ENCODE measurements around the gene HIP1. TPM values are rescaled to one million over a fixed set of nuclear protein-coding genes. Genes with fewer than 3 reads are reported as not detected.

The HIP1 gene
- polyA plus RNA-seq, 1 of the 3 experiments (the other 2 are of a cell fraction): 11.3 TPM

GRCh38 chr7:75735581-75736350, 3.0 kb downstream of the HIP1 start:
- no peak for DNase-seq
- H3K27ac ChIP-seq (ENCODE audit: low read depth in 2 of 2, low read length in 1 of 2): no peak overlapping the region
- no peak overlapping the region for H3K4me3 ChIP-seq (ENCODE audit: low read depth in 2 of 2, low read length in 1 of 2)
- TF ChIP-seq MEF2A (IDR thresholded peaks at IDR 0.05; ENCODE audit: borderline replicate concordance, low read depth): no peak
- TF ChIP-seq EZH2phosphoT487 (IDR thresholded peaks at IDR 0.05; ENCODE audit: borderline replicate concordance, low read depth): no peak
- peaks cover 31% of the 10 kb centered on the region for H3F3A ChIP-seq (replicated peaks; ENCODE audit: insufficient read depth)
- H3K36me3 ChIP-seq (replicated peaks in 1 of 2; ENCODE audit: control insufficient read depth in 1 of 2, insufficient read depth in 2 of 2, low read length in 1 of 2): no peaks in the 10 kb centered on the region
- CTCF ChIA-PET: interaction anchor here (0.6 kb wide), 1 partner anchor 1027 kb away, joined by 4 read pairs; no protein-coding TSS in a partner anchor
- H3K9me2 ChIP-seq: no peaks in the 10 kb centered on the region
- peaks cover 5 to 9% of the 10 kb centered on the region in 2 experiments; a peak in 1 of 4 replicates for H3K4me1 ChIP-seq (ENCODE audit: control insufficient read depth in 1 of 2, insufficient read depth in 2 of 2, low read depth in 1 of 2, low read length in 1 of 2)
- POLR2A ChIA-PET: no interaction called here
- H2AFZ ChIP-seq (ENCODE audit: low read depth): no peak overlapping the region
- no peaks in the 10 kb centered on the region for H3K27me3 ChIP-seq (ENCODE audit: insufficient read depth)
- 94% methylated on average over 9 of the region's 9 CpGs for WGBS (ENCODE audit: low lambda C conversion rate)
- no peak overlapping the region for H3K9ac ChIP-seq
- no peaks in the 10 kb centered on the region for H3K9me3 ChIP-seq
- no peaks in the 10 kb centered on the region for H4K20me1 ChIP-seq (ENCODE audit: insufficient read depth)
- H3K4me2 ChIP-seq: no peak overlapping the region
- H3K79me2 ChIP-seq (ENCODE audit: insufficient read depth): no peaks in the 10 kb centered on the region

DNA sequence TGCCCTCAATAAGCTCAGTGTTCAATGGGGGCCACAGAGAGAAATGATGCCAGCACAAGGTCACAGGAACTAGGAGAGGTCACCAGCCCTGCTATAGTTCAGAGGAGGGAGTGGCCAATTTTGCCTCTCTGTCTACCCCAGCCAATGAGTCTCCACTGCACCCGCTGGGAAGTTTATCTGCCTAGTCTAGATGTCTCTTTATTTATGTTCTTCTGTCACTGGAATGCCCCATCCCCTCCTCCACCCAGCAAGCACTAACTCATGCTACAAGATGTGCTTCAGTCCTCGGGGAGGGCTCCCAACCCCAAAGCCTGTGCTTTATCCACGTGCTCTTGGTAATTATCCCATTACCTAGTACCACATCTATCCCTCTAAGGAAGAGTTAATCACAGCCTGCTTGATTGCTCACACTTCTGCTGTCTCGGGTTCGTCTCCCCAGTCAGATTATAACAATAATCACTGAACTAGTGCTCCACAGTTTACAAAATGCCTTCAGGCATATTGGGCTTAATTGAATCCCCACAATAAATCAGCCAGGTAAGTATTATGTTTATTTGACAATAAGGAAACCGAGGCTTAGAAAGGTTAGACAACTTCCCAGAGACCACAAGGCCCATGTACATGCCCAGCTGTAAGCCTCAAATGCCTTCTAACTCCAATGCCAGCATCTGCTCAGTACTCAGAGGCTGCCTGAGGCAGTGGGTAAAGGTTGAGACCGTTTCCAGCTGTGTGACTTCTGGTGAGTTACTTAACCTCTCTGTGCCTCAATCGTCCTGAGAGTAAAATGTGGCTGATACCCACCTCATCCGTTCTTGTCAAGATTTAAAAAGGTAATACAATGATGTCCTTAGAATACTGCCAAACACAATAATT, 3.9 kb downstream of the HIP1 start:
- 80% methylated on average over 9 of the region's 9 CpGs for WGBS (ENCODE audit: low lambda C conversion rate)
- ChIA-PET CTCF (interaction anchor here (0.6 to 0.9 kb wide), 2 partner anchors 28 to 1026 kb away, joined by 3 to 4 read pairs; no protein-coding TSS in a partner anchor), POLR2A (no interaction called here)
- no peaks in the 10 kb centered on the region for H3K9me2 ChIP-seq
- peaks cover 5 to 9% of the 10 kb centered on the region in 2 experiments; a peak in 1 of 4 replicates for H3K4me1 ChIP-seq (ENCODE audit: control insufficient read depth in 1 of 2, insufficient read depth in 2 of 2, low read depth in 1 of 2, low read length in 1 of 2)
- no peaks in the 10 kb centered on the region for H4K20me1 ChIP-seq (ENCODE audit: insufficient read depth)
- no peaks in the 10 kb centered on the region for H3K27me3 ChIP-seq (ENCODE audit: insufficient read depth)
- H3K36me3 ChIP-seq (replicated peaks in 1 of 2; ENCODE audit: control insufficient read depth in 1 of 2, insufficient read depth in 2 of 2, low read length in 1 of 2): no peaks in the 10 kb centered on the region
- no peak for DNase-seq
- H3F3A ChIP-seq (replicated peaks; ENCODE audit: insufficient read depth): peaks cover 31% of the 10 kb centered on the region
- H2AFZ ChIP-seq (ENCODE audit: low read depth): no peak overlapping the region
- no peak overlapping the region for H3K27ac ChIP-seq (ENCODE audit: low read depth in 2 of 2, low read length in 1 of 2)
- H3K4me2 ChIP-seq: no peak overlapping the region
- no peaks in the 10 kb centered on the region for H3K79me2 ChIP-seq (ENCODE audit: insufficient read depth)
- TF ChIP-seq CHD2 (IDR thresholded peaks at IDR 0.05; ENCODE audit: low read length, partially characterized antibody) (no peak), TAF1 (IDR thresholded peaks at IDR 0.05; ENCODE audit: borderline replicate concordance, low read depth, low read length) (no peak), ZBTB33 (IDR thresholded peaks at IDR 0.05; ENCODE audit: borderline replicate concordance, low read depth) (no peak), GATA2 (CRISPR knock-in tag; IDR thresholded peaks at IDR 0.05) (no peak), YY1 (IDR thresholded peaks at IDR 0.05; ENCODE audit: low read depth) (no peak), RCOR1 (IDR thresholded peaks at IDR 0.05; ENCODE audit: low read length) (no peak), RFX5 (IDR thresholded peaks at IDR 0.05; ENCODE audit: low read length) (no peak), TCF12 (IDR thresholded peaks at IDR 0.05) (no peak), GABPA (IDR thresholded peaks at IDR 0.05; ENCODE audit: low read depth) (no peak), TEAD4 (IDR thresholded peaks at IDR 0.05; ENCODE audit: borderline replicate concordance, insufficient read depth) (no peak), NFIC (IDR thresholded peaks at IDR 0.05; ENCODE audit: borderline replicate concordance) (no peak), FOSL2 (IDR thresholded peaks at IDR 0.05; ENCODE audit: borderline replicate concordance, low read depth) (no peak), NRF1 (IDR thresholded peaks at IDR 0.05; ENCODE audit: low read depth, low read length) (no peak), RAD21 (IDR thresholded peaks at IDR 0.05; ENCODE audit: low read length) (no peak), MXI1 (IDR thresholded peaks at IDR 0.05; ENCODE audit: low read depth, low read length) (no peak), EP300 (IDR thresholded peaks at IDR 0.05; ENCODE audit: borderline replicate concordance in 1 of 2, low read depth in 1 of 2, low read length in 1 of 2) (no peak)
- TF ChIP-seq, protein P1, sequence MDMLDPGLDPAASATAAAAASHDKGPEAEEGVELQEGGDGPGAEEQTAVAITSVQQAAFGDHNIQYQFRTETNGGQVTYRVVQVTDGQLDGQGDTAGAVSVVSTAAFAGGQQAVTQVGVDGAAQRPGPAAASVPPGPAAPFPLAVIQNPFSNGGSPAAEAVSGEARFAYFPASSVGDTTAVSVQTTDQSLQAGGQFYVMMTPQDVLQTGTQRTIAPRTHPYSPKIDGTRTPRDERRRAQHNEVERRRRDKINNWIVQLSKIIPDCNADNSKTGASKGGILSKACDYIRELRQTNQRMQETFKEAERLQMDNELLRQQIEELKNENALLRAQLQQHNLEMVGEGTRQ (IDR thresholded peaks at IDR 0.05; ENCODE audit: borderline replicate concordance, low read depth, low read length): no peak
- TF ChIP-seq, protein P2, sequence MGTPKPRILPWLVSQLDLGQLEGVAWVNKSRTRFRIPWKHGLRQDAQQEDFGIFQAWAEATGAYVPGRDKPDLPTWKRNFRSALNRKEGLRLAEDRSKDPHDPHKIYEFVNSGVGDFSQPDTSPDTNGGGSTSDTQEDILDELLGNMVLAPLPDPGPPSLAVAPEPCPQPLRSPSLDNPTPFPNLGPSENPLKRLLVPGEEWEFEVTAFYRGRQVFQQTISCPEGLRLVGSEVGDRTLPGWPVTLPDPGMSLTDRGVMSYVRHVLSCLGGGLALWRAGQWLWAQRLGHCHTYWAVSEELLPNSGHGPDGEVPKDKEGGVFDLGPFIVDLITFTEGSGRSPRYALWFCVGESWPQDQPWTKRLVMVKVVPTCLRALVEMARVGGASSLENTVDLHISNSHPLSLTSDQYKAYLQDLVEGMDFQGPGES (IDR thresholded peaks at IDR 0.05; ENCODE audit: low read depth, low read length): no peak
- no peaks in the 10 kb centered on the region for H3K9me3 ChIP-seq
- no peak overlapping the region for H3K9ac ChIP-seq
- no peak overlapping the region for H3K4me3 ChIP-seq (ENCODE audit: low read depth in 2 of 2, low read length in 1 of 2)
